Measurements from ENCODE around the gene AUH.
"Not testable (repeated sequence)": the region's sequence is repeated elsewhere in the genome, so short reads cannot be mapped to it uniquely, and the experiment has no call there.

Gene AUH

GRCh38 chr9:91378695-91379127, 17.0 kb upstream of the AUH start:
- DNase-seq, result peak; percentile 74

GRCh38 chr9:91378054-91378453, 16.3 kb upstream of the AUH start:
- DNase-seq, result not testable (repeated sequence)

GRCh38 chr9:91376239-91376638, 14.5 kb upstream of the AUH start:
- peak; percentile 62 for DNase-seq

GRCh38 chr9:91374939-91375338, 13.2 kb upstream of the AUH start:
- DNase-seq, result peak; percentile 93

DNA sequence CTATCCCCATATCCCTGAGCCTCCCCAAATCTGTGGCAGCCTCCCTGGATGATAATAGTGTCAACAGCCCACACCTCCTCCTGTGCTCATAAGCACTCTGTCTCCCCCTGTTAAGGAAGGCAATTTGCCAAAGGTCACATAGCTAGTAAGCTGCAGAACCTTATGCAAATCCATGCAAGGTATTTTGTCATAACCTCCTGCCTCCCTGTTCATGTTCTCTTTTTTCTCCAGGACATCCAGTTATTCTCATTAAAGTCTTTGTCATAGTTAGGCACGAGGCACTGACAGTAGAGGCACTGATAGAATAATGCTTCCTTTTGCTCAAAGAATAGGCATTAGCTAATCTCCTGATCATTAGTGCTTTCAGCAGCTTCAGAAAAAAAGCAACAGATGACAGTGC, 10.2 kb upstream of the AUH start:
- DNase-seq, result no peak

DNA sequence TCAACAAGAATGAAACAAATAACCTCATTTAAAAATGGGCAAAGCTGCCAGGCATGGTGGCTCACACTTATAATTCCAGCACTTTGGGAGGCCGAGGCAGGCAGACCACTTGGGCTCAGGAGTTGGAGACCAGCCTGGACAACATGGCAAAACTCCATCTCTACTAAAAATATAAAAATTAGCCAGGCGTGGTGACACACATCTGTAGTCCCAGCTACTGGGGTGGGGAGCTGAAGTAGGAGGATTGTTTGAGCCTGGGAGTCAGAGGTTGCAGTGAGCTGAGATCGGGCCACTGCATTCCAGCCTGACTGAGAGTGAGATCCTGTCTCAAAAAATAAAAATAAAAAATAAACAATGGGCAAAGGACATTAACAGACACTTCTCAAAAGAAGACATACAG, 8.3 kb upstream of the AUH start:
- DNase-seq, result not testable (repeated sequence)

DNA sequence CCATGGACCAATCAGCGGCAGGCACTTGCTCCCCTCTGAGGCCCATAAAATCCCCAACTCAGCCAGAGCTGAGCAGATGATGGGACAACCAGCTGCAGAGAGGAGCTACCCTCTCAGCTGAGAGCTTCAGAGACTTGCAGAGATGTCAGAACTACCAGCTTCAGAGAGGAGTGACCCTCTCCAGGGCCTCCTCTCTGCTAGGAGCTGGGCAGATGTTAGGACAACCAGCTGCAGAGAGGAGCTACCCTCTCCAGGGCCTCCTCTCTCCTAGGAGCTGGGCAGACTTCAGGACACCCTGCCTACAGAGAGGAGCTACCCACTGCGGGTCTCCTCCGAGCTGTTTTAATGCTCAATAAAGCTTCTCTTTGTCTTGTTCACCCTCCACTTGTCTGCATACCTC, 3.0 kb upstream of the AUH start:
- no peak for DNase-seq

DNA sequence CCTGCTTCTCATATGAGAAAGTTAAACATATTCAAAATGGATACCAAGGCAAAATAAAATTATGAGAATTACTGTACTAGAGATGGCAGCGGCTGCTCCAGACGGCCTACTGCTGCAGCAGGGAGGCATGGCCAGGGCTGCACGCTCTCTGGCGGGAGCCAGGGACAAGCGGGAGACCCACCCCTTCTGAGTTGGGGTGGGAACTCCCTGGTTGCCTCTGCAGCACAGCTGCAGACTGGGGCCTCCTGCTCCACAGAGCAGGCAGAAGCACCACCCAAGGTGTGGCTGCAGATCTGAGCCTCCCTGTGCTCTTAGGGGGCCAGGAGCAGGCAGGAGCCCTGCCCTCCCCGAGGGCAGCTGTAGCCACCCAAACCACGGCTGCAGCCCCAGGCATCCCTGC, 2.3 kb upstream of the AUH start:
- no peak for DNase-seq

DNA sequence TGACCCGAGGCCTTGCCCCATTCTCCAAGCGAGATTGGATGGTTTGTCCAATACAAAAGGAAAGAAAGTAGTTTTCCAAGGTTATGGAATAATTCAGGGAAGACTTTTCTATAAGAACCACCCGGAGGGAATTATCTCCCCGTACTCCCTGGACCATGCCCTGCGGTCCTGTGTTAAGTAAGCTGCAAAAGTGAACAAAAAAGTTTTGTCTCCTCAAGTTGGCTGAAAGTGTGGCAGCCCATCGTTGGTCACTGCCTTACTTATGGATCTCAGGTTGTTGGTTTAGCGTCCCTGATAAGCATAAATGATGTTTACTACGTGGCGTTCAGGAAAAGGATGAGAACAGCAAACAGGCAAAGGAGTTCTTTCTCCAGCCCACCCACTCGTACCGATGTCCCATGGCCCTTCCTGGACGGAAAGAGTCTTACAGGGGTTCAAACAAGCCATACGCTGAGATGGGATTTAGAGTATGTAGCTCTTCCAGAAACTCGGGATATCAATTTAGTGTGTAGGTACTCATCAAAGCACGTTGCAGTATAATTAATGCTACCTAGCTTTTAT, 413 bp upstream of the AUH start:
- DNase-seq, result no peak

DNA sequence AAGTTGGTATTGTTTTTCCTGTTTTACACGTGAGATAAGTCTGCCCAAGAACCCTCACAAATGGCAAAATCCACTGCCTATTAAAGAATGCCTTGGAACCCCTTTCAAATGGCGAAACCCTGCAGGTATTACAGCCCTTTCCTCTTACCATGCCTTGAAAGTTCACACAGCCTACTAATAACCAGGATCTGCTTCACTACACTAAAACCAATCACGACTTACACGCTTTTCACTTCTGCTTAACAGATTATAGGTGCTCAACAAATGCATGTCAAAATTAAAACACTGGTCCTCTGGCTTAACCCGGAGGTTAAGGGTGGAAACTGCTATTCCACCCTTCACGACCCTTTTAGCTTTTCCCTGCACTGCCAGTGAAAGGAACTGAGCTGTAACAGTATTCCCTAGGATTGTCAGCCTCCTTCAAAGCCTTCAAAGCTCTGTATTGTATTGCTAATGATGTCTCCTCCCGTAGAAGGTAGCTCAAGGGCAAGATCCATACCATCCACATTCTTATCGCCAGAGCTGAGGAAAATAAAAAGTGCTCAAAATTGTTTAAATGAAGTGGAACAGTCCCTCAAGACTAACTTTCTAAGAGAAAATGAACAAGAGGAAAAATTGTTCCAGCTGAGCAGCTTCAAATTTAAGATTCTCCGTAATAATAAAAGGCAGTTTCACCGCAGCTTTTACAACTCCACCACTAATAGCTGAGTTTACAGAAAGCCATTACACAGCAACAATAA, 997 bp downstream of the AUH start:
- no peak for DNase-seq

DNA sequence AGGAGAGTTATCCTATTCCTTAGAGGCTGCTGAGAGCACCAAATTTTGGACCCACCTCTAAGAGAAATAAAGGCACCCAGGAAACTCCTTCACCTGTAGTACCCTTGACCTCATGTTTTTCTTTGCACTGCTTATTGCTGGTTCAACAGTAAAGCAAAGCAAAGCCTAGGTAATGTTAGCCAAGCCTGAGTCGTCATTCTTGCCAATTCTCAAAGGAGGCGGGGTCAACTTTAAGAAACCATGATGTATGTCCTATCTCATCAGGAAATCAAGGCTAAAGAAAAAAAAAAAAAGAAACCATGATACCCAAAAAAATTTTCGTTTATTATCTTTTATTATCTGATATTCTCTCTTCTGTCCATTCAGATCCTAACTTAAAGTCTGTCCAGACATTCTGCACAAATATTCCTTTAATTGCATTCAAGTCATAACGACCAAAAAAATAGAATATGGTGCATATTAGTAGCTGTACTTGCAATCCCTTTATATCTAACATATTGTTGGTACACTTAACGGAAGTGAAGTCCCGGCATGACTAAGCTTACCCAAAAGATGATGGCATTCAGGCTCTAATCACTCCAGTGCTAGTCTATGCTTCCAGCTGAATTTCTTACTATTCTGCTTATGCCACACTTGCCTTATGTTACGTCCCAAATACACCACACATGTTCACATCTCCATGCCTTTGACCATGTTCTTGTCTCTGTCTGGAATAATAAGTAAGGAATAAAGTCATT, 1.8 kb downstream of the AUH start:
- DNase-seq, result no peak

GRCh38 chr9:91359083-91359482, 2.6 kb downstream of the AUH start:
- DNase-seq, result no peak

GRCh38 chr9:91354881-91355280, 6.8 kb downstream of the AUH start:
- no peak for DNase-seq

- DNase-seq, result no peak
Measured at GRCh38 chr9:91349115-91349555, 12.6 kb downstream of the AUH start.

- no peak for DNase-seq
Measured at GRCh38 chr9:91348191-91348807, 13.4 kb downstream of the AUH start.

GRCh38 chr9:91347377-91347776, 14.3 kb downstream of the AUH start:
- no peak for DNase-seq

GRCh38 chr9:91346644-91347043, 15.1 kb downstream of the AUH start:
- DNase-seq, result no peak

DNA sequence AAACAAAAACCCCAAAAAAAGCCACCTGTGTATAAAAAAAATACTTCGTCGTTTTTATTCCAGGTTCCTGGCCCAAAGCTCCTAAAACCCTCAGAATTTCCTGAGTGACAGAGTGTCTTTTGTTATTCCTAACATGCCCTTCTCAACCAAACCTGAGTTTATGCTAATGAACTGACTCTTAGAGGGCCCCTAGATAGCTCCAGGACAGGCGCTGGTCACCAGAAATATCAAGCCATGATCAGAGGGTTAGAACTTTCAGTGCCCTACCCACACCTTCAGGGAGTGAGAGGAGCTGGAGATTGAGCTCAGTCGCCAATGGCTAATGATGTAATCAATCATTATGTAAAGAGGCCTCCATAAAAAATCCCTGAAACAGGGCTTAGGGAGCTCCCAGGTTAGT, 15.7 kb downstream of the AUH start:
- no peak for DNase-seq

DNA sequence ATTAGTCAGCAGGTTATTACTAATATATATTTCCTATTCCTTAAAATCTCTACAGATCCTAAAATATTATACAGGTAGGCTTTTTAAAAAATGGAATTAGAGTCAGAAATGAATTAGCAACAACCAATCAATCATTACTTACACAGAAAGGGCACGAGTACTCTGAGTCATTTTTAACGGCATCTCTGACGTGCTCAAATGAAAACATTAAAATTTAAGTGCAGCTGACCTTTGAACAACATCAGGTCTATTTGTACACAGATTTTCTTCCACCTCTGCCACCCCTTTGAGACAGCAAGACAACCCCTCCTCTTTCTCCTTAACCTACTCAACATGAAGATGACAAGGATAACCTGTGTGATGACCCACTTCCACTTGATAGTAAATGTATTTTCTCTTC, 19.1 kb downstream of the AUH start:
- DNase-seq, result no peak

DNA sequence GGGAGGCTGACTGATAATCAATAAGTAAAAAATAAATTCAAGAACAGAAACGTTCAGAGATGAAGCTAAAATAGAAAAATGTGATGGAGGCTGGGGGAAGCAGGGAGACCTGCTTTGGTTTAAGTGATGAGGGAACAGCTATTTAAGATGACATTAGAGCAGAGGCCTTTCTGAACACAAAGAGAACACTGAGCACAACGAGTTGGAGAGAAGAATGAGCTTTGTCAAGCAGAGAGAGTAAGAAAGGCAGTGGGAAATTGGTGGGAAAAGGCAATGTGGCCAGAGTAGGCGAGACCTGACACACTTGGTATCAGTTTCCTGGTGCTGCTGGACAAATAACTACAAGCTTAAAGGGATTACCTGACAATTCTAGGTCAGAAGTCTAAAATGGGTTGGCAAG, 20.0 kb downstream of the AUH start:
- DNase-seq, result no peak

DNA sequence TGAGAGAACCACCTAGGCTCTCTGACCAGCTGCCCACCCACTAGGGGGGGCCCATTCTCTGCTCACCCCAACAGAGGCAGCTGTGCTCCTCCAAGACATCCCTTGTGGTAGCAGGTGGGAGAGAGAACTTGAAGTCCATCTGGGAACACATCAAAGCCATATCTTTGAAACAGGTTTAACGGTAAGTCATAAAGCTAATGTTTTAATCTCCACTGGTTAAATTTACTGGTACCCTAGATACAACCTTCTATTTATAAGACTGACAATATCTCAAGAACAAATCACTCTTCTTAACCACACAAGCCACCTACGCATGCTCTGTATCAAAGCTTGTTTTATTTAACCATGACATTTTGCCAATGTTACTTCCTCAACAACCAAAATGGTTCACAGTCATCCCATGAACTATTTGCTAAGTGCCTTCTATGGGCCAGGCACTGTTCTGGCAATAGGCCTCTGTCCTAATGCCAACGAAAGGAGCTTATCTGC, 20.4 kb downstream of the AUH start:
- no peak for DNase-seq

DNA sequence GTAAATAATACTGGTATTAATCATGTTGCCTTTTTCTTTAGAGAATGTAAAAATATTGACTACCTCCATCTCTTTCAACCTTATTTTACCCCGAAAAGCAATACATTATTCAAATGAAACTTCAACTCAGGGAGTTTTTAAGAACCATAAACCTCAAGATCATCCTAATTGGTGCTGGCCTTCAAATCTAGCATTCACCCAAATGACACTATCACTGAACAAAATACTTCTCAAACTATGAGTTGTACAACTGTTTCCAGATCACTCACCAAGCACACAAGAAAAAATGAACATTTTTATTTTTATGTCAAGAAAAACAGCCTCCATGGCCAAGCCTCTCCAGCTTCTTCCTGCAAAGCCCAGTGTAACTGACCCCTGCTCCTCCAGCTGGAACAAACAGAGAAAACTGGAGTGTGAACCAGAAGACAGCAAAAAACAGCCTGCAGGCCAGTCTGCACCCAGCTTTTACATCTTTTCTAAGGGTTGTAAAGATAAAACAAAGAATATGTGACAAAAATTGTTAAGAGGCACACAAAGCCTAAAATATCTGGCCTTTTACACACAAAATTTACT, 21.2 kb downstream of the AUH start:
- no peak for DNase-seq

GRCh38 chr9:91338681-91339080, 23.0 kb downstream of the AUH start:
- DNase-seq, result no peak

Data from fibroblast of upper back skin (primary cell).